GM18951 (cell line): Measurements from ENCODE around the gene RCAN2.

Experiments
- POLR2A ChIP-seq: IDR thresholded peaks from 4 replicates; pipeline ENCODE4 v1.6.1; 2011; ENCODE audit warnings: mild to moderate bottlenecking; ENCODE audit not compliant: insufficient read length, insufficient read depth; ENCODE audit errors: extremely low read depth
- in situ Hi-C: fragments of 300-500 bp; cut with MboI; formaldehyde crosslinking; loops from one replicate; pipeline ENCODE4 v1.12.0; 2022; ENCODE audit warnings: low sequenced_read_pairs, mixed read lengths, inconsistent platforms; ENCODE audit not compliant: unreplicated experiment

RCAN2 gene

GRCh38 chr6:46509063-46509462, 17.8 kb upstream of the RCAN2 start:
- no peak for TF ChIP-seq POLR2A
- in situ Hi-C loops: no loop called here

GRCh38 chr6:46507426-46507825, 16.2 kb upstream of the RCAN2 start:
- in situ Hi-C loops: no loop called here
- TF ChIP-seq POLR2A: no peak

- in situ Hi-C loops: no loop called here
- no peak for TF ChIP-seq POLR2A
Measured at GRCh38 chr6:46505693-46506512, 14.7 kb upstream of the RCAN2 start.

GRCh38 chr6:46504242-46504641, 13.0 kb upstream of the RCAN2 start:
- TF ChIP-seq POLR2A: no peak
- in situ Hi-C loops: no loop called here

GRCh38 chr6:46502486-46503119, 11.4 kb upstream of the RCAN2 start:
- in situ Hi-C loops: no loop called here
- no peak for TF ChIP-seq POLR2A

- no peak for TF ChIP-seq POLR2A
- in situ Hi-C loops: no loop called here
Measured at GRCh38 chr6:46501136-46502089, 10.2 kb upstream of the RCAN2 start.

GRCh38 chr6:46500382-46500781, 9.1 kb upstream of the RCAN2 start:
- TF ChIP-seq POLR2A: no peak
- in situ Hi-C loops: no loop called here

GRCh38 chr6:46491628-46492547, 639 bp upstream of the RCAN2 start:
- no peak for TF ChIP-seq POLR2A
- in situ Hi-C loops: no loop called here

GRCh38 chr6:46490425-46491200, 636 bp downstream of the RCAN2 start:
- in situ Hi-C loops: no loop called here
- no peak for TF ChIP-seq POLR2A

GRCh38 chr6:46486181-46486580, 5.1 kb downstream of the RCAN2 start:
- in situ Hi-C loops: no loop called here
- TF ChIP-seq POLR2A: no peak

GRCh38 chr6:46484081-46484820, 7.0 kb downstream of the RCAN2 start:
- no peak for TF ChIP-seq POLR2A
- in situ Hi-C loops: no loop called here
